H9 (cell line): ENCODE data around the gene ORMDL2. TPM values are rescaled to one million over a fixed set of nuclear protein-coding genes. Genes with fewer than 3 reads are reported as not detected.
"Not testable (repeated sequence)": the region's sequence is repeated elsewhere in the genome, so short reads cannot be mapped to it uniquely, and the experiment has no call there.

Source experiments
- DNase-seq: peaks from one replicate; pipeline ENCODE4 v3.0.0-alpha.2; 2017
- H2AFZ ChIP-seq: one replicate; pipeline ENCODE4 v1.6.1; 2013; ENCODE audit warnings: mild to moderate bottlenecking, low read length, control low read depth, moderate library complexity
- H2AK5ac ChIP-seq: 2 replicates; pipeline ENCODE4 v1.6.1; 2013; ENCODE audit warnings: low read length, control low read depth, mixed read lengths; ENCODE audit not compliant: insufficient read length
- H2BK120ac ChIP-seq: one replicate; pipeline ENCODE4 v1.6.1; 2013; ENCODE audit warnings: low read depth, mild to moderate bottlenecking, low read length, control low read depth, inconsistent platforms; ENCODE audit not compliant: poor library complexity, severe bottlenecking
- H2BK12ac ChIP-seq: 2 replicates; pipeline ENCODE4 v1.6.1; 2013; ENCODE audit warnings: low read length, control low read depth, mixed read lengths, low read depth; ENCODE audit not compliant: insufficient read length
- H2BK15ac ChIP-seq: 2 replicates; pipeline ENCODE4 v1.6.1; 2013; ENCODE audit warnings: low read depth, low read length, control low read depth
- H2BK20ac ChIP-seq: one replicate; pipeline ENCODE4 v1.6.1; 2013; ENCODE audit warnings: low read depth, mild to moderate bottlenecking, low read length, control low read depth, inconsistent platforms; ENCODE audit not compliant: poor library complexity, severe bottlenecking
- H2BK5ac ChIP-seq: 2 replicates; pipeline ENCODE4 v1.6.1; 2013; ENCODE audit warnings: low read length, control low read depth, mixed read lengths; ENCODE audit not compliant: insufficient read length
- H3K14ac ChIP-seq: 2 replicates; pipeline ENCODE4 v1.6.1; 2013; ENCODE audit warnings: low read length, control low read depth; ENCODE audit not compliant: insufficient read depth
- H3K18ac ChIP-seq: 2 replicates; pipeline ENCODE4 v1.6.1; 2013; ENCODE audit warnings: low read depth, mild to moderate bottlenecking, mixed read lengths, low read length, control low read depth; ENCODE audit not compliant: insufficient read length
- H3K23ac ChIP-seq: 2 replicates; pipeline ENCODE4 v1.6.1; 2013; ENCODE audit warnings: low read length, control low read depth, mixed read lengths, low read depth; ENCODE audit not compliant: insufficient read length
- H3K23me2 ChIP-seq: 2 replicates; pipeline ENCODE4 v1.6.1; 2013; ENCODE audit warnings: low read depth, mild to moderate bottlenecking, mixed read lengths, low read length, control low read depth; ENCODE audit not compliant: insufficient read length, poor library complexity, severe bottlenecking
- H3K27ac ChIP-seq: 2 replicates; pipeline ENCODE4 v1.5.1; 2013; ENCODE audit warnings: low read length, control low read depth, mixed read lengths, low read depth; ENCODE audit not compliant: insufficient read length
- H3K27me3 ChIP-seq: 2 replicates; pipeline ENCODE4 v1.6.1; 2013; ENCODE audit warnings: low read length, control low read depth, inconsistent platforms; ENCODE audit not compliant: insufficient read depth
- H3K4ac ChIP-seq: 2 replicates; pipeline ENCODE4 v1.6.1; 2013; ENCODE audit warnings: low read depth, mild to moderate bottlenecking, control low read depth, inconsistent platforms, low read length, moderate library complexity
- H3K4me1 ChIP-seq: 2 replicates; pipeline ENCODE4 v1.6.1; 2013; ENCODE audit warnings: low read length, control low read depth, inconsistent platforms; ENCODE audit not compliant: insufficient read depth
- H3K4me2 ChIP-seq: 2 replicates; pipeline ENCODE4 v1.6.1; 2013; ENCODE audit warnings: low read length, control low read depth, mixed read lengths; ENCODE audit not compliant: insufficient read length, insufficient read depth
- H3K56ac ChIP-seq: 2 replicates; pipeline ENCODE4 v1.6.1; 2013; ENCODE audit warnings: low read depth, mild to moderate bottlenecking, mixed read lengths, low read length, control low read depth; ENCODE audit not compliant: insufficient read length
- H3K79me1 ChIP-seq: 2 replicates; pipeline ENCODE4 v1.6.1; 2013; ENCODE audit warnings: low read depth, mild to moderate bottlenecking, moderate library complexity, low read length, control low read depth, inconsistent platforms; ENCODE audit not compliant: insufficient read depth, poor library complexity, severe bottlenecking
- H3K79me2 ChIP-seq: 2 replicates; pipeline ENCODE4 v1.6.1; 2013; ENCODE audit warnings: low read length, control low read depth, inconsistent platforms; ENCODE audit not compliant: insufficient read depth
- H3K9ac ChIP-seq: 2 replicates; pipeline ENCODE4 v1.6.1; 2013; ENCODE audit warnings: low read length, control low read depth, mixed read lengths; ENCODE audit not compliant: insufficient read length; ENCODE audit errors: extremely low read depth
- H3K9me3 ChIP-seq: one replicate; pipeline ENCODE4 v1.6.1; 2013; ENCODE audit warnings: low read depth, low read length, inconsistent platforms; ENCODE audit not compliant: control insufficient read depth
- H3T11ph ChIP-seq: one replicate; pipeline ENCODE4 v1.6.1; 2013; ENCODE audit warnings: mild to moderate bottlenecking, low read length, control low read depth, inconsistent platforms
- H4K20me1 ChIP-seq: one replicate; pipeline ENCODE4 v1.6.1; 2013; ENCODE audit not compliant: control insufficient read depth, insufficient read length, insufficient read depth
- H4K5ac ChIP-seq: 2 replicates; pipeline ENCODE4 v1.6.1; 2013; ENCODE audit warnings: low read depth, mild to moderate bottlenecking, mixed read lengths, low read length, control low read depth; ENCODE audit not compliant: insufficient read length
- H4K8ac ChIP-seq: replicated peaks from 2 replicates; pipeline ENCODE4 v1.6.1; 2013; ENCODE audit warnings: low read length, control low read depth, mixed read lengths, low read depth; ENCODE audit not compliant: insufficient read length
- H4K91ac ChIP-seq: 2 replicates; pipeline ENCODE4 v1.6.1; 2013; ENCODE audit warnings: low read depth, mild to moderate bottlenecking, moderate library complexity, mixed read lengths, low read length, control low read depth; ENCODE audit not compliant: insufficient read length
- H3K27ac Mint-ChIP-seq, 3 experiments: 2 replicates in 2 of 3; 3 replicates in 1 of 3; pipeline ENCODE4 v1.8.0; 2020 to 2021; ENCODE audit warnings: mixed read lengths in 3 of 3, mild to moderate bottlenecking in 1 of 3, moderate library complexity in 1 of 3
- H3K27me3 Mint-ChIP-seq: 2 replicates; pipeline ENCODE4 v1.8.0; 2021; ENCODE audit warnings: low read depth, mild to moderate bottlenecking, moderate library complexity, mixed read lengths
- H3K36me3 Mint-ChIP-seq, 3 experiments: 2 replicates in 2 of 3; 3 replicates in 1 of 3; pipeline ENCODE4 v1.8.0; 2020 to 2021; ENCODE audit warnings: low read depth in 3 of 3, mixed read lengths in 3 of 3; ENCODE audit not compliant: insufficient read depth in 1 of 3
- H3K4me1 Mint-ChIP-seq, 2 experiments: 2 replicates each; pipeline ENCODE4 v1.8.0; 2020; ENCODE audit warnings: mixed read lengths in 2 of 2
- H3K4me3 Mint-ChIP-seq, 2 experiments: 2 replicates in 1 of 2; 3 replicates in 1 of 2; pipeline ENCODE4 v1.8.0; 2020 to 2021; ENCODE audit warnings: mild to moderate bottlenecking in 2 of 2, mixed read lengths in 2 of 2, moderate library complexity in 1 of 2
- H3K9me3 Mint-ChIP-seq, 2 experiments: 2 replicates in 1 of 2; 3 replicates in 1 of 2; pipeline ENCODE4 v1.8.0; 2020; ENCODE audit warnings: mild to moderate bottlenecking in 2 of 2, mixed read lengths in 2 of 2, moderate library complexity in 1 of 2
- WGBS: extraction: QIAGEN DNeasy Blood & Tissue Kit; methylation state at CpG from one replicate; pipeline ENCODE4 v1.1.7; 2013; ENCODE audit warnings: missing lambda C conversion rate, low lambda C conversion rate, mixed read lengths; ENCODE audit not compliant: insufficient read length; ENCODE audit errors: extremely low coverage; 5-methylcytosine and 5-hydroxymethylcytosine counted together
- total RNA-seq: library from RNA; stranded (reverse); gene quantifications from 2 replicates; pipeline ENCODE4 v1.2.1, GENCODE V29; 2021
- TF ChIP-seq, protein P1 (sequence below): fragments of 200-600 bp; sonication (generic); conservative IDR thresholded peaks from 3 replicates; pipeline ENCODE4 v1.8.0; 2021; ENCODE audit warnings: antibody characterized with exemption, mild to moderate bottlenecking

ORMDL2 gene
- total RNA-seq, 1 experiment from 2014 or later = 51.3 TPM

DNA sequence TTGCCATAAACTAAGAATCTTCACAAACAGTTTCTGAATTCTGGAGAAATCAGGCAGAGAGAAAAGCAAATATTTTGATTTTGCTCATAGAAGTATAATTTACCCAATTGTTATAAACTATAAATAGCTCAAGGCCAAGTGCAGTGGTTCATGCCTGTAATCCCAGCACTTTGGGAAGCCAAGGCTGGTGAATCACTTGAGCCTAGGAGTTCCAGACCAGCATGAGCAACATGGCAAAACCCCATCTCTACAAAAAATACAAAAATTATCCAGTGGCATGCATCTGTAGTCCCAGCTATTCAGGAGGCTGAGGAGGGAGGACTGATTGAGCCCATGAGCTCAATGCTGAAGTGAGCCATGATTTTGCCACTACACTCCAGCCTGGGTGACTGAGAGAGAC lies 44.4 kb downstream of the ORMDL2 start:
- Histone ChIP-seq H2AFZ (no peak overlapping the region), H3K4me1 (no peaks in the 10 kb centered on the region), H3K14ac (no peak overlapping the region), H3K9ac (no peak overlapping the region), H2AK5ac (no peak overlapping the region), H4K20me1 (no peaks in the 10 kb centered on the region), H2BK12ac (no peak overlapping the region), H3K4me2 (no peak overlapping the region), H3K27me3 (no peaks in the 10 kb centered on the region), H3K27ac (no peak overlapping the region), H3K23ac (no peak overlapping the region), H3T11ph (no peak overlapping the region), H4K8ac (no peak overlapping the region), H2BK120ac (no peak overlapping the region), H3K79me2 (no peaks in the 10 kb centered on the region), H3K79me1 (no peaks in the 10 kb centered on the region), H2BK15ac (no peak overlapping the region), H4K5ac (no peak overlapping the region), H3K56ac (no peak overlapping the region), H4K91ac (no peak overlapping the region), H3K23me2 (no peaks in the 10 kb centered on the region), H3K4ac (no peak overlapping the region), H2BK20ac (no peak overlapping the region), H3K9me3 (no peaks in the 10 kb centered on the region), H2BK5ac (no peak overlapping the region), H3K18ac (no peak overlapping the region)
- Mint-ChIP-seq H3K4me3 (no peak overlapping the region), H3K9me3 (peaks cover 5% of the 10 kb centered on the region in 2 experiments), H3K36me3 (peaks cover 0 to 4% (median 0%) of the 10 kb centered on the region in 3 experiments; a peak in 1 of 7 replicates), H3K27ac (no peak overlapping the region), H3K4me1 (no peaks in the 10 kb centered on the region), H3K27me3 (no peaks in the 10 kb centered on the region; the same call in 1 of the 2 replicates)
- DNase-seq = no peak
- TF ChIP-seq, protein P1, sequence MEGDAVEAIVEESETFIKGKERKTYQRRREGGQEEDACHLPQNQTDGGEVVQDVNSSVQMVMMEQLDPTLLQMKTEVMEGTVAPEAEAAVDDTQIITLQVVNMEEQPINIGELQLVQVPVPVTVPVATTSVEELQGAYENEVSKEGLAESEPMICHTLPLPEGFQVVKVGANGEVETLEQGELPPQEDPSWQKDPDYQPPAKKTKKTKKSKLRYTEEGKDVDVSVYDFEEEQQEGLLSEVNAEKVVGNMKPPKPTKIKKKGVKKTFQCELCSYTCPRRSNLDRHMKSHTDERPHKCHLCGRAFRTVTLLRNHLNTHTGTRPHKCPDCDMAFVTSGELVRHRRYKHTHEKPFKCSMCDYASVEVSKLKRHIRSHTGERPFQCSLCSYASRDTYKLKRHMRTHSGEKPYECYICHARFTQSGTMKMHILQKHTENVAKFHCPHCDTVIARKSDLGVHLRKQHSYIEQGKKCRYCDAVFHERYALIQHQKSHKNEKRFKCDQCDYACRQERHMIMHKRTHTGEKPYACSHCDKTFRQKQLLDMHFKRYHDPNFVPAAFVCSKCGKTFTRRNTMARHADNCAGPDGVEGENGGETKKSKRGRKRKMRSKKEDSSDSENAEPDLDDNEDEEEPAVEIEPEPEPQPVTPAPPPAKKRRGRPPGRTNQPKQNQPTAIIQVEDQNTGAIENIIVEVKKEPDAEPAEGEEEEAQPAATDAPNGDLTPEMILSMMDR = no peak

DNA sequence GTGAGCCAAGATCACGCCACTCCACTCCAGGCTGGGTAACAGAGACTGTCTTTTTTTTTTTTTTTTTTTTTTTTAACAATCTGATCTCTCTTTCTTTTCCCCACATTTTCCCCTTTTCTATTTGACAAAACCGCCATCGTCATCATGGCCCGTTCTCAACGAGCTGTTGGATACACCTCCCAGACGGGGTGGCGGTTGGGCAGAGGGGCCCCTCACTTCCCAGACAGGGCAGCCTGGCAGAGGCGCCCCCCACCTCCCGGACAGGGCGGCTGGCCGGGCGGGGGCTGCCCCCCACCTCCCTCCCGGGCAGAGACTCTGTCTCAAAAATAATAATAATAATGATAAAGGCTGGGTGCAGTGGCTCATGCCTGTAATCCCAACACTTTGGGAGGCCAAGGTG lies 45.1 kb downstream of the ORMDL2 start:
- H3K36me3 Mint-ChIP-seq, H3K9me3 ChIP-seq, H4K8ac ChIP-seq, H3K9ac ChIP-seq, H2AK5ac ChIP-seq, H2BK15ac ChIP-seq, H2AFZ ChIP-seq, H3K23ac ChIP-seq, H3K4me3 Mint-ChIP-seq, H3K79me1 ChIP-seq, H3K23me2 ChIP-seq, H2BK12ac ChIP-seq, H3K27ac ChIP-seq, H3K14ac ChIP-seq, H3T11ph ChIP-seq, H3K27me3 Mint-ChIP-seq, H2BK20ac ChIP-seq, H4K5ac ChIP-seq, H4K91ac ChIP-seq, H2BK120ac ChIP-seq, H3K18ac ChIP-seq, H3K27ac Mint-ChIP-seq, H3K27me3 ChIP-seq, H3K4me1 ChIP-seq, H3K4me1 Mint-ChIP-seq, H3K79me2 ChIP-seq, H2BK5ac ChIP-seq, H3K4me2 ChIP-seq, H4K20me1 ChIP-seq, H3K4ac ChIP-seq, H3K56ac ChIP-seq, H3K9me3 Mint-ChIP-seq, DNase-seq: not testable (repeated sequence)
- WGBS = no CpG with 5 or more reads among the region's 13 CpGs
